BE2C (cell line): ENCODE results near the gene WWOX.

ENCODE experiments used
- DNase-seq: peaks from one replicate; pipeline ENCODE4 v3.0.0-alpha.2; 2020
- H3K27me3 ChIP-seq: fragments of 250-450 bp; sonication (Bioruptor Pico); 2 replicates; pipeline ENCODE4 v1.5.1; 2020; ENCODE audit warnings: mild to moderate bottlenecking
- H3K36me3 ChIP-seq: fragments of 250-450 bp; sonication (Bioruptor Pico); 2 replicates; pipeline ENCODE4 v1.5.1; 2020; ENCODE audit warnings: mild to moderate bottlenecking
- H3K4me1 ChIP-seq: fragments of 250-450 bp; sonication (Bioruptor Pico); 2 replicates; pipeline ENCODE4 v1.5.1; 2020
- H3K4me3 ChIP-seq: 2 replicates; pipeline ENCODE4 v1.5.1; 2011; ENCODE audit warnings: low read depth, low read length
- H3K9me3 ChIP-seq: fragments of 250-450 bp; sonication (Bioruptor Pico); 2 replicates; pipeline ENCODE4 v1.5.1; 2020
- TF ChIP-seq, protein P1 (sequence below): IDR thresholded peaks from 2 replicates; pipeline ENCODE4 v1.5.1; 2012; ENCODE audit warnings: mild to moderate bottlenecking, low read depth, low read length

WWOX gene

DNA sequence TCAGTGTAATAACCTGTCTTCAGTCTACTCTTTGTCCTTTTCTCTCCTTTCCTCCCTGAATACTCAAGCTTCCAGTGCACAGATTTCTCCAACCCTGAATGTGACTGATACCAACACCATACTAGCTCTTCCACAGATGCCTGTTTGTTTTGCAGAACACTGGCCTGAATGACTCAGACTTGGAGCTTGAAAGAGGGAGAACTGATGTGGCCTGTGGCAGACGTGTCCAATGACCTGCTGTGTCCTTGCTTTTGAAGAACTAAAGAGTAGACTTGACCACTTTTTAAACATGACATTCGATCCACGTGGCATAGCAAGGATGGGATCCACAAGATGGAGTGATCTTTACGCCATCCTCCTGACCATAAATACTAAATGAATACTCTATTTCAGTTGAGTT is 361.0 kb downstream of the WWOX start:
- Histone ChIP-seq H3K36me3 (no peaks in the 10 kb centered on the region), H3K27me3 (no peaks in the 10 kb centered on the region), H3K4me1 (no peaks in the 10 kb centered on the region), H3K4me3 (no peak overlapping the region), H3K9me3 (no peaks in the 10 kb centered on the region)
- TF ChIP-seq, protein P1, sequence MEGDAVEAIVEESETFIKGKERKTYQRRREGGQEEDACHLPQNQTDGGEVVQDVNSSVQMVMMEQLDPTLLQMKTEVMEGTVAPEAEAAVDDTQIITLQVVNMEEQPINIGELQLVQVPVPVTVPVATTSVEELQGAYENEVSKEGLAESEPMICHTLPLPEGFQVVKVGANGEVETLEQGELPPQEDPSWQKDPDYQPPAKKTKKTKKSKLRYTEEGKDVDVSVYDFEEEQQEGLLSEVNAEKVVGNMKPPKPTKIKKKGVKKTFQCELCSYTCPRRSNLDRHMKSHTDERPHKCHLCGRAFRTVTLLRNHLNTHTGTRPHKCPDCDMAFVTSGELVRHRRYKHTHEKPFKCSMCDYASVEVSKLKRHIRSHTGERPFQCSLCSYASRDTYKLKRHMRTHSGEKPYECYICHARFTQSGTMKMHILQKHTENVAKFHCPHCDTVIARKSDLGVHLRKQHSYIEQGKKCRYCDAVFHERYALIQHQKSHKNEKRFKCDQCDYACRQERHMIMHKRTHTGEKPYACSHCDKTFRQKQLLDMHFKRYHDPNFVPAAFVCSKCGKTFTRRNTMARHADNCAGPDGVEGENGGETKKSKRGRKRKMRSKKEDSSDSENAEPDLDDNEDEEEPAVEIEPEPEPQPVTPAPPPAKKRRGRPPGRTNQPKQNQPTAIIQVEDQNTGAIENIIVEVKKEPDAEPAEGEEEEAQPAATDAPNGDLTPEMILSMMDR: no peak
- no peak for DNase-seq

DNA sequence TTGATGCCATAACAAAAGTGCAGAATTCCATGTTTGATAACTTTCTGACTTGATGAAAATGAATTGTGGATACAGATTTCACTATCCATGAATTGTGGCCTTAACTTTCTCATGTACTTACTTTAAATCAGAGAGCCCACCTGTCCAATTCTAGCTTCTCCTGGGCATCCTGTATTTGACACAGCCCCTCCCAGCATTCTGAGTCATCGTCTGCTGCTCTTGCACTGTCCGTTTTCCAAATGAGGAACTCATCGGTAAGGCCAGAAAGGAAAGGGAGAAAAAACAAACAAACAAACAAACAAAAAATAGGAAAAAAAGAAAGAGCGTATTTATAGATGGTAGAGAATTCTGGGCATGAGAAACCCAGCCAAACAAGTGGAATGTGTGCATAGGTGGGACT is 361.6 kb downstream of the WWOX start:
- TF ChIP-seq, protein P1: no peak
- H3K4me3 ChIP-seq: no peak overlapping the region
- no peak for DNase-seq

DNA sequence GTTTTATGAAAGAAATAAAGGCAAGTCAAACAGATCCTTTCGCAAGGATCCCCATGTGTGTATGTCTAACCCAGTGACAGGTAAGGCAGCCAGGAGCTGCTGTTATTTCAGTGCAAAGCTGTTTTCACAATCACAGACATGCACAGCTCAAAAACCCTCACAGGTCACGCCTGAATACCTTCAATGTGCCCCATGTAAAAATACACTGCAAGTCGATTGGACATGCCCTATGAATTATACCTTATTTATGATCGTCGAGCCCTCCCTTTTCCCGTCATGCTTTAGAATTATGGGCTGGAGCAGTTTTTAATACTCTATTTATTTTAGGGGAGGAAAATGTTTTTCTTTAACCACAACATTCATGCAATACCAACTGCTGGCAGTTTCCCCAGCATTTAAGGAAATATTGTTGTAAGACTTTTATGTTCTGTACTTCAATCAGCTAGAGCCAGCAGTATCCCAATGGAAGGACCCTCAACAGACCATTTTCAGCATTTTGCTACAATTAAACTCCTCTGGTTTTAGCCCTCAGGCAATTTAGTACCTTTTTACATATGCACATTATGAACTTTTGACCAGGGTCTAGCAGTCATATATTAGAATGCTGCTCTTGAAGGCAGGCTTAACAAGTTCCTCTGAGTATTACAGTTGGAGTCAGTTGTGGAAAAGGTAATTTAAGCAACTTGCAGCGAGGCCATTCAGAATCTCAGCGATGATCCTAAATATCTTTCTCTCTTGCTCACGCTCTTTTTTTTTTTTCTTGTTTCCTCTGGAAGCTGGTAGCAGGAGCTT is 362.2 kb downstream of the WWOX start:
- H3K36me3 ChIP-seq: no peaks in the 10 kb centered on the region
- TF ChIP-seq, protein P1: no peak
- no peak for DNase-seq

More for the DNA sequence above, 361.6 kb downstream of the WWOX start:
- Histone ChIP-seq H3K27me3 (no peaks in the 10 kb centered on the region), H3K9me3 (no peaks in the 10 kb centered on the region), H3K4me1 (no peaks in the 10 kb centered on the region), H3K36me3 (no peaks in the 10 kb centered on the region)

DNA sequence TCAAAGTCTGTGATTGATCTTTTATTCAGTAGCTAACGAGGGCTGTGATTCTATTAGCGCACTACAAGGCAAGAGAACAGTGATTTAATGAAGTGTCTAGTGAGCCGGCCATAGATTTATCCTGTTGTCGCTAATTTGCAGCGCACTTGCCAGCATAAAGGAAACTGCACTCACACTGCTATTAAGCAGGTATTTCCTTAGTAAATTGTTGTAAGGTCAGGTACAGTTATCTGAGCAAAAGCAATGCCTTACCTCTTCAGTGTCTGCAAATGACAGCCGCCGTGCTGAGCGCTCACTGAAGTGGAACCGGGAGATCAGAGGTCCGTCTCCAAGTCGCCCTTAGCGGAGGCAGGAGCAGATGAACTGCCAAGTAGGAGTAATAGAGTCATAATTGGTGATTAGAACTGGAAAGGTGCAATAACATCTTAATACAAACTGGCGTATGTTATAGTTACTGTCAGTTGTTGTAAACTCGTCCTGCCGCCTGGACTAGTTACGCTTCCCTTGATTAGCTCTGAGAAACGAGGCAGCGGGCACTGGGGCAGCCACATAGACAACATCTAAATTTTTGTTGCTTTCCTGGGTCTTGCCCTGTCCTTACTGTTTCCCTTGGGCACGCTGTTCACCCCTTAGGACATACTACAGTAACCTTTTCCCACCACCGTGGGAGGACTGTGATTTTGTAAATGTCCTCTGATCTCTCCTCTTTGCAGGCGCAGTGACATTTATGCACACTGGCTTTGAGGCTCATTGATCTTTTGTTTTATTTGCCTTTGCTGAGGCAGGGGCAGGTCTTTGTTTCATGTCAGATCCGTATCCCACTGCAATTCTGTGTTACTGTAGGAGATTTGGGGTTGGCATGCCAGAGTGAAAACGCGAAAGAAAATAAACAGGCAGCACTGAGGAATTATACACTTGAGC is 363.1 kb downstream of the WWOX start:
- Histone ChIP-seq H3K9me3 (no peaks in the 10 kb centered on the region), H3K27me3 (no peaks in the 10 kb centered on the region), H3K4me1 (no peaks in the 10 kb centered on the region), H3K4me3 (no peak overlapping the region), H3K36me3 (no peaks in the 10 kb centered on the region)
- TF ChIP-seq, protein P1: no peak
- no peak for DNase-seq

More for the DNA sequence above, 362.2 kb downstream of the WWOX start:
- no peaks in the 10 kb centered on the region for H3K4me1 ChIP-seq
- H3K27me3 ChIP-seq: no peaks in the 10 kb centered on the region
- H3K9me3 ChIP-seq: no peaks in the 10 kb centered on the region
- no peak overlapping the region for H3K4me3 ChIP-seq

DNA sequence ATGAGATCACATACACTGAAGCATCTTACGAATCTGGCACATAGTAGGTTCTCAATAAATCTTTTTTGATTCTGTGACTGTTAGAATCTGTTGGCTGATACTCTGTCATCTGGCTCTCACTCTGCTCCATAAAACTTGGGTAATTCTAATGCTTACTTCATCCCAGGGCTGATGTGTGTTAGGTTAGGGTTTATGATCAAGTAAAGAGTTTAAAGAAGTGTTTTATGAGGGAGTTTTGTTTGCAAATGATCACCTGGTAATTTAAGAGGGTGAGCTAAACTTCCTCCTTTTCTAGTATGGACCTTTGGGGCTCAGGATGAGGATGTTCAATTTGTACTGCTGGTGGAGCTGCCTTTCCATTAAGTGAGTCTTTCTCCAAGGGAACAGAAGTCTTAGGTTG is 364.1 kb downstream of the WWOX start:
- Histone ChIP-seq H3K4me1 (no peaks in the 10 kb centered on the region), H3K9me3 (no peaks in the 10 kb centered on the region), H3K36me3 (no peaks in the 10 kb centered on the region), H3K4me3 (no peak overlapping the region), H3K27me3 (no peaks in the 10 kb centered on the region)
- TF ChIP-seq, protein P1: no peak
- no peak for DNase-seq
